Adipose tissue (tissue), 3 donors: ENCODE results near the gene ATP6V1B1. TPM values are rescaled to one million over a fixed set of nuclear protein-coding genes. Genes with fewer than 3 reads are reported as not detected.

Experiments used
- H3K27ac ChIP-seq: one replicate; pipeline ENCODE4 v1.5.1; 2013; ENCODE audit warnings: low read depth, low read length
- WGBS, 3 donors: extraction: QIAGEN DNeasy Blood & Tissue Kit; methylation state at CpG; one replicate each; pipeline ENCODE4 v1.1.7; 2013; 5-methylcytosine and 5-hydroxymethylcytosine counted together
- polyA plus RNA-seq, 3 donors: library from polyadenylated mRNA; stranded (reverse); fragments of 200-250 nt; gene quantifications; one replicate each; pipeline ENCODE4 v1.2.3, GENCODE V29; 2013
- donor health status: healthy with polysubstance abuse.
- donor health status: Bipolar disorder and iron deficiency.
- donor health status: healthy.

ATP6V1B1 gene
- 1 to 10 TPM; 1.2 to 4.2 (median 1.9) TPM for polyA plus RNA-seq

DNA sequence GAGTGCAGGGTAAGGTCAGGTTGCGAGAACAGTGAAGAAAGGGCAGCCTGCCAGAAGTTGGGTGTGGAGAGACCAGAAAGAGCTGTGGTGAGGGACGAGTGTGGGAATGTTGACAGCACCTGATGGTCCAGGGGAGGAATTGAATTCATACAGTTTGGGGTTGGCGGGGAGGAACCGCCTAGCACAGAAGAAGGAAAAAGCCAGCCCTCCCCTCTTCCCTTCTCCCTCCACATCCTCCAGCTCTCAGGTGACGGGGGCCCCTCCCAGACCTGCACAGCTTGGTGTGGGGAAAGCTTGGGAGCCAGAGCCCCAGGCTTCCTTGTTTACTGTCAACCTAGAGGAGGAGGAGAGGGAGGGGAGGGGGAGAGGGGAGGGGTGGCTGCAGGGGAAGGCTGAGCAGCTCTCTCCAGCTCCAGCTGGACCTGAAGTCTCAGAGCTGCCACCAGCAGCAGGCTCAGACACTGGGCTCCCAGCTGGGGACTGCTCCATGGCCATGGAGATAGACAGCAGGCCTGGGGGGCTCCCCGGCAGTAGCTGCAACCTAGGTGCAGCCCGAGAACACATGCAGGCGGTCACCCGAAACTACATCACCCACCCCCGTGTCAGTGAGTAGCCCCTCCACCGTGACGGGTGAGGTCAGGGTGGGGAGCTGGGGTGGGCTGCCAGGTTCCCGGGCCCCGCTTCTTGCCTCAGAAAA, at the start of gene ATP6V1B1:
ATP6V1B1 (plus strand) TSS at position 433 of the 697 bp plus-strand sequence; CDS start at position 488, 55 bp downstream.
- no peak within 1 kb of the TSS for H3K27ac ChIP-seq
- 51 to 67% (median 53%) methylated on average over 14 of the region's 14 CpGs for WGBS, 3 donors

DNA sequence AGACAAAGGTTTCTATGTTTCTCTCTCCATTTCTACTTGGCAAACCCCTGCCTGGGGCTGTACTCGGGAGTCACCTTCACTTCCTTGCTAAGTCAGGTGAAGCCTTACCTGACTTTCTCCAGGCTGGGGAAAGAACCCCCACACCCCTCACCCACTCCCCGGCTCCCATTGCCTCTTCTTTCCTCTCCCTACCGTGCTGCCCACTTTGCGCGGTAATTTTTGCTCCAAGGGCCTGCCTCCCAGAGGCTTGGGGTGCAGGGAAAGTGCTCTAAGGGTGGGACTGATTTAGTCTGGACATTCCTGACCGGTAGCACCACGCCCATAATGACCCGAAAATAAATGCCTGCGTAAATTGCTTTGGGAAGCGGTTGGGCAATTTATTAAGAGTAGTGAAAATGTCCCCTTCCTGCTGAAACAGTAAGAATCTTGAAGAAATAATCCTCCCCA, 49.1 kb upstream of the ATP6V1B1 start:
- no peak overlapping the region for H3K27ac ChIP-seq
- 12 to 29% (median 13%) methylated on average over 10 of the region's 10 CpGs for WGBS, 3 donors

DNA sequence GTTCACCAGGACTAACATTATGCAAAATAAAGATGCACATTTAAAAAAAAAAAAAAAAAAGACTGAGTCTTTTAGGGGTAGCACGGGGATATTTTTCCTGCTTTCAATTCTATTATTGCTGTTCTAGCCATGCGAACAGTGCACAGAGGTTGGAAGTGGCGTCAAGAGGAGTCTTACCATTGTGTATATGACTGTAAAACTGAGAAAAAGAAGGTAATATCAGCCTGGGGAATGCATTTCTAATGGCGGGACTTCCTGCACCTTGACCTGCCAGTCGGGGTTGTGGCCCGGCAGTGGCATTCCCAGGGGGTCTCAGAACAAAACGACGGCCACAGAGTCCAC, 48.5 kb upstream of the ATP6V1B1 start:
- WGBS, 3 donors, result 7 to 17% (median 9%) methylated on average over 8 of the region's 8 CpGs
- H3K27ac ChIP-seq, result no peak overlapping the region

- 2 to 3% (median 3%) methylated on average over 50 to 58 of the region's 58 CpGs for WGBS, 3 donors
- H3K27ac ChIP-seq, result no peak overlapping the region
Measured at GRCh38 chr2:70887550-70888246, 48.0 kb upstream of the ATP6V1B1 start.

DNA sequence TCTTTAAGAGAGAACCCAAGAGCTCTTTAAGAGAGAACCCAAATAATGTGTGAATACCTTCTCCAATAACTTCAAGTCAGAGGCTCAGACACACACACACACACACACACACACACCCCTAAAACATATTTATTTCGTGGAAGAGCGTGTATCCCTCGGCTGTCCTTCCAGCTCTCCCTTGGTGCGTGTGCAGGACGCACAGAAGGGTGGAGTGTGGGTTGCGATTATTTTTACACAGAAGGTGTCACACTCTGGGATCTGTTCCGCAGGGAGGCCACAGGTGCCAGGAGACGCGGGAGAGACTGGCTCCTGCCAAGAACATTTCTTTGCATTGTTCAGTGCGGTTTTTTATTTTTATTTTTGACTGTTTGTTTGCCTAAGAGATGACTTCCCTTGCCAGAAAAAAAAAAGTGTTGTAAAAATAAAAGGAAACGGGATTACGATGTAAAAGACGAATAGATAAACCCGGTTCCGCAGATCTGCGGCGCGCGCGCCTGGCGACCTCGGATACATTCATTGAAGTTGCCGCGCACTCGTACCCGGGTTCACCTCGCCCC, 47.3 kb upstream of the ATP6V1B1 start:
- WGBS, 3 donors, result 6 to 10% (median 8%) methylated on average over 27 of the region's 27 CpGs
- no peak overlapping the region for H3K27ac ChIP-seq

- 8 to 22% (median 9%) methylated on average over 66 to 70 of the region's 70 CpGs for WGBS, 3 donors
- peak overlapping the region; percentile 49 for H3K27ac ChIP-seq
Measured at GRCh38 chr2:70888923-70889715, 46.6 kb upstream of the ATP6V1B1 start.

GRCh38 chr2:70889716-70890037, 46.0 kb upstream of the ATP6V1B1 start:
- H3K27ac ChIP-seq, result no peak overlapping the region
- 49 to 73% (median 52%) methylated on average over 5 of the region's 5 CpGs for WGBS, 3 donors

DNA sequence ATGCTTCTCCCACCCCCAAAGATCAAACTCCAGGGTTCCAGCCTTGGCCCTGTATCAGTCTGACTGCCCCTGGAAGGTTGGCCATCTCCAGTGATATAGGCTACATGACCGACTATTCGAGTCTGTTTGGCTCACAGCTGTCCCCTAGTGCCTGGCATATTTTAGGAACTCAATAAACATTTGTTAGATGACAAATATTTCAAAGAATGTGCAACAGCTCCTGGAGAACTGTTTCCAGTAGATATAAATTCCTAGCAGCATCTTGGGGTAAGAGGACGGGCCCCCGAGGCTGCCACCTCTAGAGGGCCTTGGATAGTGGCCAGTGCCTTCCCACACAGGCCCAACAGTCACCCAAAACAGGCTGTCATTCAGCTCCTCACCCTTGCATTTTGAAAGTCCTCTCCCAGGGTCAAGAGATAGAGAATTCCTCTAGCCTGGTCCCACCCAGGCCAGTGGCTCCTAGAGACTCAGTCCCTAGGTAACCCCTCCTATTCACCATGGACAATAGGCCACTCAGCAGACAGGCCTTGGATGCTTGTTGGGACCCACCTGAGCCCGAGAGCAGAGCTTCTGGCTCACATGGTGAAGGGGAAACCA, 45.1 kb upstream of the ATP6V1B1 start:
- no peak overlapping the region for H3K27ac ChIP-seq
- 53 to 55% (median 55%) methylated on average over 5 of the region's 5 CpGs for WGBS, 3 donors

DNA sequence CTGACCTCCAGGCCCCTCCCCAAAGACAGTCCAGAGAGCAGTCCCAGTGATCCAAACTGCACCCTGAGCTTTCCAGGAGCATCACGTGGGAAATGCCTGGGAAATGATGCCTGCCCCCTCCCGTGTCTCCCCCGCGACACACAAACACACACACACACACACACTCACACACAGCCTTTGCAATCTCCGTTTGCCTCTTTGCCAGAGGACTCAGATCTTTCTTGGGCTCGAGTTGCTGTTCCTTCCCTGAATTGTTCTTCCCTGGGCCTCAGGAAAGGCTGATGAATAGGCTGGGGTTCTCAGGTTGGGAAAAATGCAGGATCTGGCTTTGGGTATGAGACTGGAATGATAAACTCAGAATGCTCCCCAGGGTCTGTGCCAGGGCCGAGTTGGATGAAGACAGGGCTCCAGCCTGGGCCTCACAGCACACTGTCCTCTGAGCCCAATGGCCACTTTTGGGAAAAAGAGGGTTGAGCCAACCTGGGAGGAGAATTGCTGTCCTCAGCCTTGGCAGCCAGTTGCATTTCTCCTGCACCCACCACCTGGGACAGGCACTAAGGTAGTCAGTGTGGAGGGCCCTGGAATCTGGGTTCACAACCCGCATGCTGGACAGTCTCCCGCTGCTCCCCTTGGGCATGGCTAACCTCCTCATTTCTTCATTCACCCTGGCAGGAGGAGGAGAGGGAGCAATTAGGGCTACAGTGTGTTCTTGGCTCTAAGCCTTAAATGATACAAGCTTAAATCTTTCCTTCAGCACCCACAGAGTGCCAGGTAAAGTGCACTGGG, 43.9 kb upstream of the ATP6V1B1 start:
- H3K27ac ChIP-seq, result no peak overlapping the region
- 40 to 69% (median 42%) methylated on average over 9 of the region's 9 CpGs for WGBS, 3 donors

DNA sequence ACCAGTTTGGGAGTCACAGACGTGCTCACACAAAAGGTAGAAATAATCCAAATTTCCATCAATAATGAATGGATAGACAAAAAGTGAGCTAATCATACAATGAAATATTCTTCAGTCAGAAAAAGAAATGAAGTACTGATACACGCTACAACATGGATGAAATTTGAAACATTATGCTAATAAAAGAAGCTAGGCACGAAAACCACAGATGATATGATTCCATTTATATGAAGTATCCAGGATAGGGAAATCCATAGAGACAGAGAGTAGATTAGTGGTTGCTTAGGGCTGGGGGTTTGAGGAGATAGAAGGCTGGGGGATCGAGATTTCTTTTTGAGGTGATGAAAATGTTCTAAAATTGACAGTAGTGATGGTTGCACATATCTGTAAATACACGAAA, 43.0 kb upstream of the ATP6V1B1 start:
- 66 to 79% (median 69%) methylated on average over 5 of the region's 5 CpGs for WGBS, 3 donors

DNA sequence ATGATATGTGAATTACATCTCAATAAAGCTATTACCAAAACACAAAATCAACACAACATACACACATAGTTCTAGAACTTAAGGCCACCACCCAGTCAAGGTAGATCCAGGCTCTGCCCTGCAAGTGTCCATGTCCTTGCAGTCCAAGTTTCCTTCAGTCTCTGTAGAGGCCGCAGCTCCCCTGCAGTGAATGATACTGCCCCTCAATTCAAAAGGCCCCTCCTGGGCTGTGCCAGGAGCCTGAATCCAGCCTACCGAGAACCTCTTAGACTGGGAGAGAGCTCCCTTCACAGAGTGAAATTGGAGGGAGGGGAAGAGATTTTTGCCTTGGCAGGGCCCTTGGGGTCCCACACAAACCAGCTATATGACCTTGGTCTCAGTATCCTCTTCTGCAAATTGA, 42.5 kb upstream of the ATP6V1B1 start:
- WGBS, 3 donors, result 58 to 76% (median 58%) methylated on average over 2 of the region's 2 CpGs
- H3K27ac ChIP-seq, result no peak overlapping the region

More for the DNA sequence above, 43.0 kb upstream of the ATP6V1B1 start:
- no peak overlapping the region for H3K27ac ChIP-seq

GRCh38 chr2:70894765-70895164, 40.9 kb upstream of the ATP6V1B1 start:
- H3K27ac ChIP-seq, result no peak overlapping the region
- WGBS, 3 donors, result 74 to 79% (median 76%) methylated on average over 4 of the region's 4 CpGs

DNA sequence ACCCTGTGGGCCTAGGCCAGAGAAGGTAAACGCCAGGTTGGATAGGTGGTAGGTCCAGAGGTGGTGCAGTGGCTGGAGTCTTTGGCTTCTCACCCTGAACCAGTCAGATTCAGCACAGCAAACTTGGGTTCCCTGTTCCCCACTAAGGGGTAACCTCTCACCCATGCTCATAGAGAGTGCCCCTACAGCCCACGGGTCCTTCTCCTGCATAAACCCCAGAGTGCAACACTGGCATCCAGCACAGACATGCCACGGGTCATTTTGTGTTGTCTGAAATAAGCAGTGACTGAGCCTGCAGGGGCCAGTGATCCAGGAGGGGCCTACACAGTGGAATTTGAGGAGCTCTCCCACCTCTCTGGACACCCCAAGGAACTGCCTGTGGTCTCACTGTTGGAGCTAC, 40.5 kb upstream of the ATP6V1B1 start:
- H3K27ac ChIP-seq, result no peak overlapping the region
- 69 to 80% (median 79%) methylated on average over 3 of the region's 3 CpGs for WGBS, 3 donors

GRCh38 chr2:70895998-70896764, 39.5 kb upstream of the ATP6V1B1 start:
- no peak overlapping the region for H3K27ac ChIP-seq
- WGBS, 3 donors, result 30 to 45% (median 31%) methylated on average over 25 of the region's 25 CpGs

DNA sequence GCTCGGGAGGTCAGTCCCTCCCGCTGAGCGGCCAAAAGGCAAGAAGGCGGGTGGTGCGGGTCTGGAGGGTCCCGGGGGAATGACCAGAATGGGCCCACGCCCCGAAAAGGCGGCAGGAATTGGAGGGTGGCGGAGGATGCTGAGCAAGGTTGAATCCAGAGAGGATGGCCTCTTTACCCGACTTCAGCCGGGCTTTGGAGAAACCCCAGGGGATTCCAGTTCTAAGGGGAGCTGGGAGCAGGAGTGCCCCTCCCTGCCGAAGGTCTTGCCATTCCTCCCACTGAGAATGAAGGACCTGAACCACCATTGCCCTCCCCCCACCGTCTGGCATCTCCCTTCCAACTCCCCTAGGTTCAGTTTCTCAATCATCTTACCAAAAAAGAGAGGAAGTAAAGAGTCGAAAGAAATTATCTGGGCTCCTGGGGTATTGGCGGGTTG, 38.9 kb upstream of the ATP6V1B1 start:
- no peak overlapping the region for H3K27ac ChIP-seq
- 13 to 39% (median 15%) methylated on average over 16 of the region's 16 CpGs for WGBS, 3 donors

DNA sequence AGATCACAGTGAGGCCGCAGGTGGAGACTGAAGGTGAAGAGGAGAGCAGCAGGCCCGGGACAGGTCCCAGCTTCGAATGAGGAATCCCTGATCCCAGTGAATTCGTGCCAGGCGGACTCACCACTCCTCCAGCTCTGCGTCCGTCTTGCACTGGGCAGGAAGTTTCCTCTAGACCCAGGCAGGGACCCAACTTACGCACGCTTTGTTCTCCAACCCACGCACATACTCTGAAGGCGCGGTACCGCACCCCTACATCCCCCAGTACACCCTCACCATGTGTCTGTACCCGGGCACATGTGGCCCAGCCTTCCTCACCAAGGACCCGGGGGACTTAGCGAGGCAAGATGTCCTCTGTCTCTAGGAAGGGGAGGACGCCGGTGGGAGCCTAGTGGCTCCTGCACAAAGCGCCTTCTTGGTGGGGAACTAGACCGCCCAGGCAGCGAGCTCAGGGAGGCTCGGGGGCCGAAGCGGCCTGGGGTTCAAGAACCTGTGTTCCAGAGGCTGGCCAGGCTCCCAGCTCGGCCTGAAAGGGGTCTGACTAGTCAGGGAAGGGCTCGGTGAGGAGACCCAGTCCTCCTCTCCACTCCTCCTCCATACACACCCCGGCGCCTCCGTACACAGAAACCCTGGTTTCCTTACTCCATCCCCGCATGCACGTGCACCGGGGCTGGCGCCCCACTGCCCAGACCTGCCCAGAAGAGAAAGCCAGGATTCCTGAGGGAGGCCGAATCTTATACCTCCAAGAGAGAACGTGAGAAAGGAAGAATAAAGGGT, 38.3 kb upstream of the ATP6V1B1 start:
- no peak overlapping the region for H3K27ac ChIP-seq
- WGBS, 3 donors, result 8 to 24% (median 8%) methylated on average over 35 of the region's 35 CpGs

DNA sequence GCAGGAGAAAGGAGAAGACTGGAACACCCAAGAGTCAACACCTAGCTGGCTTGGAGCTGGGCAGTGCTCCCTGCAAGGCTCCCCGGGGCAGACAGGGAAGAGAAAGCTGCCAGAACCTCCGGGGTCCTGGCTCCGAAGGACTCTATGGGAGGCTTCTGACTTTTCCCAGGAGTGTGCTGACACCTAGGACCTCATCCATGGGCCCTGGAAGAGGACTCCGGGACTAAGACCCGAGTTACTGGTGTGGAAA, 37.8 kb upstream of the ATP6V1B1 start:
- H3K27ac ChIP-seq, result no peak overlapping the region
- 7 to 30% (median 10%) methylated on average over 5 of the region's 5 CpGs for WGBS, 3 donors
